ENCODE measurements around the gene REM2. TPM values are rescaled to one million over a fixed set of nuclear protein-coding genes. Genes with fewer than 3 reads are reported as not detected.

Gene REM2
- polyA plus RNA-seq (ENCODE audit: insufficient read length) = 0.24 TPM

- DNase-seq (ENCODE audit: low read depth) = no peak
These were observed at the start of gene REM2 for GRCh38 chr14:22883173-22883976. Gene REM2 (plus strand): TSS chr14:22883222. CDS start chr14:22883288, 66 bp downstream.

- DNase-seq (ENCODE audit: low read depth) = no peak
These were observed 47.5 kb upstream of the REM2 start for GRCh38 chr14:22835505-22835904.

GRCh38 chr14:22836301-22837113, 46.5 kb upstream of the REM2 start, which contains the start of gene MMP14:
Gene MMP14 (plus strand): TSS chr14:22836585. CDS start chr14:22836818, 233 bp downstream.
- no peak for DNase-seq (ENCODE audit: low read depth)

- no peak for DNase-seq (ENCODE audit: low read depth)
These were observed 45.8 kb upstream of the REM2 start for GRCh38 chr14:22837114-22837749.

GRCh38 chr14:22837750-22838538, 45.1 kb upstream of the REM2 start:
- DNase-seq (ENCODE audit: low read depth) = no peak

GRCh38 chr14:22838631-22839041, 44.4 kb upstream of the REM2 start:
- DNase-seq (ENCODE audit: low read depth) = no peak

- DNase-seq (ENCODE audit: low read depth) = no peak
These were observed 43.8 kb upstream of the REM2 start for GRCh38 chr14:22839159-22839779.

- DNase-seq (ENCODE audit: low read depth) = no peak
These were observed 41.7 kb upstream of the REM2 start for GRCh38 chr14:22841311-22841710.

- no peak for DNase-seq (ENCODE audit: low read depth)
These were observed 41.3 kb upstream of the REM2 start for GRCh38 chr14:22841769-22842168.

GRCh38 chr14:22842211-22843122, 40.6 kb upstream of the REM2 start:
- DNase-seq (ENCODE audit: low read depth) = no peak

GRCh38 chr14:22843123-22843925, 39.7 kb upstream of the REM2 start:
- DNase-seq (ENCODE audit: low read depth) = no peak

- DNase-seq (ENCODE audit: low read depth) = no peak
These were observed 38.6 kb upstream of the REM2 start for GRCh38 chr14:22844221-22845102.

- no peak for DNase-seq (ENCODE audit: low read depth)
These were observed 38.0 kb upstream of the REM2 start for GRCh38 chr14:22845103-22845394.

GRCh38 chr14:22845821-22846625, 37.0 kb upstream of the REM2 start:
- DNase-seq (ENCODE audit: low read depth) = no peak

- DNase-seq (ENCODE audit: low read depth) = no peak
These were observed 36.2 kb upstream of the REM2 start for GRCh38 chr14:22846811-22847307.

- no peak for DNase-seq (ENCODE audit: low read depth)
These were observed 35.2 kb upstream of the REM2 start for GRCh38 chr14:22847661-22848341.
